IMR-90 (cell line): ENCODE results near the gene COA5.

Experiments used
- CTCF ChIP-seq: conservative IDR thresholded peaks from 2 replicates; pipeline ENCODE4 v1.5.1; 2012; ENCODE audit warnings: mild to moderate bottlenecking, low read depth, low read length, improper control_type of control experiment
- MXI1 ChIP-seq: IDR thresholded peaks from 2 replicates; pipeline ENCODE4 v1.6.1; 2012; ENCODE audit warnings: low read depth, mild to moderate bottlenecking, low read length, moderate library complexity, borderline replicate concordance
- USF2 ChIP-seq: fragments of 150-350 bp; IDR thresholded peaks from 2 replicates; pipeline ENCODE4 v1.6.1; 2017; ENCODE audit warnings: mild to moderate bottlenecking, antibody characterized with exemption, low read length, low read depth

GRCh38 chr2:98555696-98556095, 52.6 kb downstream of the COA5 start:
- no peak for TF ChIP-seq CTCF
- TF ChIP-seq MXI1: no peak
- no peak for TF ChIP-seq USF2
